ENCODE measurements around the gene DLX6. TPM values are rescaled to one million over a fixed set of nuclear protein-coding genes. Genes with fewer than 3 reads are reported as not detected.
A peak's percentile ranks its signal among the peaks of the same experiment; 100 is the strongest.

The DLX6 gene
- total RNA-seq: not detected in 2 replicates

- DNase-seq (ENCODE audit: low read depth in 2 of 2): peak in 1 of 2 donors; percentile 13
Measured at GRCh38 chr7:97005183-97006054, at the start of gene DLX6. Gene DLX6 (plus strand): TSS chr7:97005553. CDS start chr7:97005978, 425 bp downstream.

DNA sequence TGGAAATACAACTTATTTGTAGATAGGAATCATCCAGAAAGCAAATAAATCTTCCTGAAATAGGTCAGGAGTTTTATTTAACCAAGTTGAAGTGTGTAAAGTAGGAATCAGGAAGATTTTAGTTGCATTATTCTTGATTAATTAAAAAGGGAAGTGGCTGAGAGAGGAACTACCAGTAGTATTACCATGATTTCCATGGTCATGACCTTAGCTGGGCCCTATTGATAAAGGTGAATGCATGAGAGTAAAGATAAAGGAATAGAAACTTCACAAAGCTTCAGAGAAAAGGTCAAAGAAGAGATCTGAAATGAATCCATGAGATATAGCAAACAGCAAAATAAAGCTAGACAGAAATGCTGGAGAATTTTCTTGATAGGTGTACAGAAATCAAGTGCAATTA is 46.2 kb upstream of the DLX6 start:
- DNase-seq (ENCODE audit: low read depth in 2 of 2): no peak

DNA sequence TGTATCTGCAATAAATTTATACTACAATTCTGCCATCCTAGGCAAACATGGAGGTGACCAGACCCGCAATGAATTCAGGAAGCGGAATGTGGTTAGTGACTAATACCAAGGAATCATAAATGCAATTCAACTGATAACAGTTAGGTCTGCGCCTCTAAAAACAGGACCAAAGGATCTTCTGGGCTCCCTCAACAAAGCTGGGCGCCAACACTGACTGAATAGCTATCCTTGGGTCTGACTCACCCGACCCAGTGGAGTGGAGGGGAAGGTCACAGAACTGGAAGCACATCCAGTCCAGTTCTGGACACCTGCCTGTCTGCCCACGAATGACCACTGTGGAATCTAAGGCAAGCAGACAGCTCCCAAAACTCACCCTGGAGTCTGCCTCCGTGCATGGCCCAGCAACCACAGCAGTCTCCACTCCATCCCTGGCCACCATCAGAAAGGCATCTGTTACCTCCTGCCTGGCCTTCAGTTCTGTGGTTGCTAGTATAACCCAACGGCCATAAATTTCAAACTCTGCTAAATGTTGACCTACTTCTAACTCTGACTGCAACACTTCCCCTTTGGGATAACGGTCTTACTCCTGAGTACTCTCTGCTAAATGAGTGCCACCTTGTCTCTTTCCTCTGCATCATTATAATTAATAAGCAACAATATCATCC is 43.0 kb upstream of the DLX6 start:
- DNase-seq (ENCODE audit: low read depth in 2 of 2): no peak

GRCh38 chr7:96968981-96969380 is 36.4 kb upstream of the DLX6 start:
- no peak for DNase-seq (ENCODE audit: low read depth in 2 of 2)

- no peak for DNase-seq (ENCODE audit: low read depth in 2 of 2)
Measured at GRCh38 chr7:96970739-96971138, 34.6 kb upstream of the DLX6 start.

GRCh38 chr7:96973986-96974385 is 31.4 kb upstream of the DLX6 start:
- DNase-seq (ENCODE audit: low read depth in 2 of 2): no peak

- no peak for DNase-seq (ENCODE audit: low read depth in 2 of 2)
Measured at GRCh38 chr7:96976106-96976505, 29.2 kb upstream of the DLX6 start.

- DNase-seq (ENCODE audit: low read depth in 2 of 2): no peak
Measured at GRCh38 chr7:96977445-96977844, 27.9 kb upstream of the DLX6 start.

GRCh38 chr7:96979551-96980276 is 25.6 kb upstream of the DLX6 start:
- no peak for DNase-seq (ENCODE audit: low read depth in 2 of 2)

DNA sequence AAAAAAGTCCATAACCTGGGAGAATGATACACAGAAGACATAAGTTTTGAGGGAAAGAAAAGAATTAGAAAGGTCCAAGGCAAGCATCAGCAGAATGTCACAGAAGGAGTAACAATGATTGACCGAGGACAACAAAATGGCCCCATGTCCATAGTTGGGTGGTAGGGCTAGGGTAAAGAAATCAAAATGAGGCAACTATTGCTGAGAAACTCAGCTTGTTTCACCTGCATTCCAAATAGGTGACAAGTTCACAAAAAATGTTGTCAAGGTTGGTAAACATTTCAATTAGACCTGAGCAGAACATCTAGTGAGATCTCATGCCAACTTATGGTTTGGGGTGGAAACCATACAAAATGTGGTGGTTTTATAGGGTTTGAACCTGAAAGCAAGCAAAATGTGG is 22.8 kb upstream of the DLX6 start:
- DNase-seq (ENCODE audit: low read depth in 2 of 2): no peak

DNA sequence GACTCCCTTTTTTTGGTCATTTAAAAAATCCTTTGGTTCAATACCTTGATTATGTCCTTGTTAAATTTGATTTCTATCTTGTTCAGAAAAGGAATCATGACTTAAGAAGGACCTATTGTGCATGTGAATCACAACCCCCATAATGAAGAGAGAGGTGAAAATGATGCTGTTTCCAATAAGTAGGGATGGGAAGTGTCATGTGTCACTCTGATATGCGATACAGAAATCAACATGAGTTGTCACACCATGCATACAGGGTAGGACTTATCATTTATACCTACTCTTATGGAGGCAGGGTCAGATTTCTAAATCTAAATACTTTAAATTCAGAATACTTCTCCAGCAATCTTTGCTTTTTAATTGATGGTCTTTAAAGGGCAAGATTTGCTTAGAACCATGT is 19.4 kb upstream of the DLX6 start:
- DNase-seq (ENCODE audit: low read depth in 2 of 2): no peak

- DNase-seq (ENCODE audit: low read depth in 2 of 2): no peak
Measured at GRCh38 chr7:96986901-96987300, 18.5 kb upstream of the DLX6 start.

GRCh38 chr7:96987719-96988118 is 17.6 kb upstream of the DLX6 start:
- DNase-seq (ENCODE audit: low read depth in 2 of 2): no peak

DNA sequence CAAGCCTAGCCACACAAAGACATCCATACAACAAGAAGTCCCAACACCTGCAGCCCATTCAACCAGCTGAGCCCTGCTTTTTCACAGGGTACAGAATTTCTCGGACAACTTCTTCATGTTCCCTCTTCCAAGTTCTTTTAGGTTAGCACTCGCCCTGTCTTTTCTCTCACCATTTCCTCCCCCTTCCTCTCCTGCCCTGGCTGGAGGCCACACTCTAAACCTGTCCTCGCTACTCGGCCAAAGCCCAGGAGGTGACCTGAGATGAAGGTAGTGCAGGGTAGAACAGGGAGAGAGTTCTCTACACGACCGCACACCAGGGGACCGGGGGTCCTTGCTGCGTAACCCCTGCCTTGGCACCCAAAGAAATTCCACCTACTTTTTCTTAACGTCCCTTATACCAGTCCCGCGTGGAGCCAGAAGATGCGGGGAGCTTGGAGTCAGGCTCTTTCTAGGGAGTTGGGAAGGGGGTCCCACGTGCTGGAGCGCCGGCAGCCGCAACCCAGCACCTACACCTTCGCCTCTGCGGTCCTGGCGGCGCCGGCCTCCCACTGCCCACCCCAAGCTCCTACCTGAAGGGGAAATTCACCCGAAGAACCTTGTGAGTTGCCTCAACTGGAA is 16.0 kb upstream of the DLX6 start:
- DNase-seq (ENCODE audit: low read depth in 2 of 2): no peak

DNA sequence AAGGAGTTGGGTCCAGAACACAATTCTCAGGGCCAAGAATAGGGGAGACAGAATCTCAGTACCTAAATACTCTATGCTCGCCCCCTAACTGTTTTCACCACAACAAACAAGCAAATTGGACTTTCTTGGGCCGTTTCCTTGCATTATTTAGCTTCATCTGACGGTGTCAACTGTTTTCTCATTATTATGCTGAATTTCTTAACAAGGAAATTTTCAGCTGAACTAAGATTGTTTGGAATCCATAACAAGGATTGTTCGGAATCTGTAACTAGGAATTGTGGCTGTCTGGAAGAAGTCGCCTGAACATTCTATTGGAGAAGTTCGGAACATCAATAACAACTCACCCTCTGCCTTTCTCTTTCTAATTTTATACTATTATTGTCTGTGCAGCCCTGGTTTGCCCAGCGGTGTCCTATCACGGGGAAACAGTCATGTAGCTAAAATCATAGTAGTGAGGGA is 15.5 kb upstream of the DLX6 start:
- no peak for DNase-seq (ENCODE audit: low read depth in 2 of 2)

DNA sequence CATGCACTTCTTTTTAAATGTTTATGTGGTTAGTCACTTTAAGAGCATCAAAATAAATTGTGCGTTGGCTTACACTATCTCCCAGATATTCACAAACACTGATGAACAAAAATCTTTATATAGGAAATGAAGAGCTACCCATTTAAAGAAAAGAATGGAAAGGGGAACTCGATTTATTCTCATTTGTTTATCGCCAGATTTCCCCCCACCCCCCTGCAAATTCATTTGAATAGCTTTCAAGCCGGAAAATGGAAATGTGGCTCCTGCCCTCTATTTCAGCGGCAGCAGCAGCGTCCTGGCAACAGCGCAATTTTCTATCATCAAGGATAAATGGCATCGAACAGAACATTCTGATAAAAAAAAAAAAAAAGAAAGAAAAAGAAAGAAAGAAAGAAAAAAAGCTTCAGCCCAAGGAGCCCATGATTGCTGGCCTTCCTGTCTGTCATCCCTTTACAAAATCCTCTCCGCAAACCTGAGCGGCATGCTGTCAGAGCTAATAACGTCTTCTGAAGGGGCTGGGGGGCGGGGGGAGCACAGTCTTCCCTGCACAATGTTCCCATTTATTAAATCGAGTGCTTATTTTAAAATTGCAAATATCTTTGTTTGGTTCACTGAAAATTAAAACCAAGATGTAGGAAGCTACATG is 13.7 kb upstream of the DLX6 start:
- no peak for DNase-seq (ENCODE audit: low read depth in 2 of 2)

DNA sequence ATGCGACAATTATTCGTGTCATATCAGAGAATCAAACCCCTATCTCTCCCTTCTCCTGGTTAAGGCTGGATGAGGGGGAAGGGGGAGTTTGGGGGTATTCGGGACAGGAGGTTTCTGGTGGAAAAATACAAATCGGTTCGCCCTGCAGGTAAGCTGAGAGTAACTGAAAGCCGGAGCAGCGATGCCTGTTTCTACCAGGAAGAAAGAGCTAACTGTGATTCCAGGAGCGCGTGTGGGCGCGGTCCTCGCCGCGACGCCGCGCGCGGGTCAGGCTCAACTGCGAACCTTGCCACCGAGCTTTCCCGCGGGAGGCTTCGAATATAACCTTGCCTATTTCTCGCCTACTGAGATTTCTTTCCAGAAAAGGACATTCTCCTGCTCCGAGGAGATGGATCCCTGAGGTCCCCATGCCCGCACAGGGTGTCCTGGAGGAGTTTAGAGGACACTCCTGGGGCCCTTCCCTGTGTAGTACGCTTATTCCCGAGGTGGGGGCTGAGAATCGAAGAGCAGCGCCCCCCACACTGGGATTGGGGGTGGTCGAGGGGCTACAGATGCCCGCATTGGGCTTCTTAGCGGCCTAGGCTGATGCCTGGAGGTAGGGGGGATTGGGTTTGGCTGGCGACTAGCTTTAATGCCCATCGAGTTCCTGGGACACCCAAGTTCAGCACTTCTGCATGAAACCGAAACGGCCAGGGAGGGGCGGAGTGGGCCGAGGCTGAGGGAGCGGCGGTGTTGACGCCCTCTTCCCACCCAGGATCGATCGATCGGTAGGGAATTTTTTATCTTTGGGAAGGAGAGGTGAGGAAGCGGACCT is 13.0 kb upstream of the DLX6 start:
- no peak for DNase-seq (ENCODE audit: low read depth in 2 of 2)

GRCh38 chr7:96993094-96993865 is 12.1 kb upstream of the DLX6 start:
- DNase-seq (ENCODE audit: low read depth in 2 of 2): no peak

GRCh38 chr7:96993980-96994379 is 11.4 kb upstream of the DLX6 start:
- no peak for DNase-seq (ENCODE audit: low read depth in 2 of 2)

Measured in dermis microvascular lymphatic vessel endothelial cell (primary cell).